HG03378 (cell line): ENCODE measurements around the gene SND1.

ENCODE experiments used
- ATAC-seq: cut with Tn5 transposase; IDR thresholded peaks from one replicate; pipeline ENCODE4 v1.9.1; 2021; ENCODE audit warnings: mild to moderate bottlenecking, moderate library complexity; ENCODE audit not compliant: unreplicated experiment

The SND1 gene

GRCh38 chr7:127764681-127765080 is 112.7 kb downstream of the SND1 start:
- ATAC-seq: no peak

GRCh38 chr7:127765150-127765549 is 113.2 kb downstream of the SND1 start:
- ATAC-seq: no peak

GRCh38 chr7:127766831-127767459 is 115.0 kb downstream of the SND1 start:
- no peak for ATAC-seq

GRCh38 chr7:127768241-127768640 is 116.2 kb downstream of the SND1 start:
- ATAC-seq: no peak

- ATAC-seq: no peak
Measured at GRCh38 chr7:127769137-127769536, 117.1 kb downstream of the SND1 start.

GRCh38 chr7:127769696-127770400 is 117.9 kb downstream of the SND1 start:
- no peak for ATAC-seq

- ATAC-seq: no peak
Measured at GRCh38 chr7:127770885-127771284, 118.9 kb downstream of the SND1 start.

GRCh38 chr7:127771707-127772106 is 119.7 kb downstream of the SND1 start:
- no peak for ATAC-seq

GRCh38 chr7:127776776-127777386 is 124.9 kb downstream of the SND1 start:
- no peak for ATAC-seq

- no peak for ATAC-seq
Measured at GRCh38 chr7:127780489-127780888, 128.5 kb downstream of the SND1 start.

- no peak for ATAC-seq
Measured at GRCh38 chr7:127781081-127781480, 129.1 kb downstream of the SND1 start.

- ATAC-seq: no peak
Measured at GRCh38 chr7:127782075-127782474, 130.1 kb downstream of the SND1 start.

- peak; percentile 91 for ATAC-seq
Measured at GRCh38 chr7:127782654-127783559, 130.9 kb downstream of the SND1 start.

GRCh38 chr7:127786184-127786583 is 134.2 kb downstream of the SND1 start:
- no peak for ATAC-seq

GRCh38 chr7:127789031-127789430 is 137.0 kb downstream of the SND1 start:
- ATAC-seq: no peak

GRCh38 chr7:127791446-127792189 is 139.6 kb downstream of the SND1 start:
- ATAC-seq: no peak

GRCh38 chr7:127792528-127793342 is 140.7 kb downstream of the SND1 start:
- ATAC-seq: no peak

GRCh38 chr7:127793582-127793981 is 141.6 kb downstream of the SND1 start:
- no peak for ATAC-seq

- ATAC-seq: no peak
Measured at GRCh38 chr7:127794136-127794535, 142.1 kb downstream of the SND1 start.

GRCh38 chr7:127794551-127794950 is 142.6 kb downstream of the SND1 start:
- no peak for ATAC-seq
